IMR-90 (cell line): ENCODE results near the gene TM4SF20. TPM values are rescaled to one million over a fixed set of nuclear protein-coding genes. Genes with fewer than 3 reads are reported as not detected.

Experiments used
- ATAC-seq: fragments of 200-7000 bp; cut with Tn5 transposase; 2 replicates; pipeline ENCODE4 v1.9.1; 2020; ENCODE audit warnings: low read depth, mild to moderate bottlenecking, moderate library complexity
- BruUV-seq: library from RNA; stranded (reverse); fragments of 400-500 nt; replicated peaks from 2 replicates; lab custom pipeline; 2021; lab: Mats Ljungman, UMichigan
- CTCF ChIA-PET: fragments of 300-600 bp; formaldehyde crosslinking; extraction: SDS; loops from one replicate; lab custom pipeline; 2021; ENCODE audit warnings: antibody characterized with exemption; lab: Yijun Ruan, JAX
- POLR2A ChIA-PET: fragments of 300-600 bp; sonication (Branson Sonifier 250); formaldehyde crosslinking; loops from one replicate; lab custom pipeline; 2022; ENCODE audit warnings: antibody characterized with exemption; ENCODE audit not compliant: unreplicated experiment; lab: Charles Lee
- DNase-seq: peaks from one replicate; pipeline ENCODE4 v3.0.0; 2013
- H2AFZ ChIP-seq: replicated peaks from 2 replicates; pipeline ENCODE3; 2013; ENCODE audit warnings: low read length, mild to moderate bottlenecking; ENCODE audit not compliant: poor library complexity
- H2AK5ac ChIP-seq: 2 replicates; pipeline ENCODE4 v1.6.1; 2013; ENCODE audit warnings: low read depth, low read length, inconsistent platforms
- H2AK9ac ChIP-seq: replicated peaks from 2 replicates; pipeline ENCODE3; 2013; ENCODE audit warnings: mild to moderate bottlenecking, low read depth, low read length, moderate library complexity; ENCODE audit not compliant: poor library complexity
- H2BK120ac ChIP-seq: 2 replicates; pipeline ENCODE4 v1.6.1; 2013; ENCODE audit warnings: low read depth, low read length, inconsistent platforms
- H2BK15ac ChIP-seq: 3 replicates; pipeline ENCODE4 v1.6.1; 2013; ENCODE audit warnings: low read depth, low read length, inconsistent platforms
- H2BK20ac ChIP-seq: 2 replicates; pipeline ENCODE4 v1.6.1; 2013; ENCODE audit warnings: low read depth, mild to moderate bottlenecking, inconsistent platforms, low read length, moderate library complexity
- H2BK5ac ChIP-seq: 2 replicates; pipeline ENCODE4 v1.6.1; 2013; ENCODE audit warnings: mild to moderate bottlenecking, low read depth, low read length, inconsistent platforms; ENCODE audit not compliant: poor library complexity, severe bottlenecking
- H3K14ac ChIP-seq: replicated peaks from 2 replicates; pipeline ENCODE4 v1.6.1; 2013; ENCODE audit warnings: low read depth, low read length, inconsistent platforms
- H3K18ac ChIP-seq: 2 replicates; pipeline ENCODE4 v1.6.1; 2013; ENCODE audit warnings: low read depth, low read length, control low read depth
- H3K23ac ChIP-seq: 2 replicates; pipeline ENCODE4 v1.6.1; 2013; ENCODE audit warnings: low read depth, low read length, inconsistent platforms
- H3K27ac ChIP-seq: 2 replicates; pipeline ENCODE4 v1.5.1; 2013; ENCODE audit warnings: mild to moderate bottlenecking, control low read depth, low read length; ENCODE audit not compliant: insufficient read depth
- H3K27me3 ChIP-seq: 2 replicates; pipeline ENCODE4 v1.6.1; 2013; ENCODE audit warnings: low read length; ENCODE audit not compliant: control insufficient read depth, insufficient read depth
- H3K36me3 ChIP-seq: 2 replicates; pipeline ENCODE4 v1.6.1; 2013; ENCODE audit warnings: low read length, mixed read lengths; ENCODE audit not compliant: control insufficient read depth, insufficient read depth
- H3K4ac ChIP-seq: 2 replicates; pipeline ENCODE4 v1.6.1; 2013; ENCODE audit warnings: low read depth, low read length, inconsistent platforms
- H3K4me1 ChIP-seq: 2 replicates; pipeline ENCODE4 v1.6.1; 2013; ENCODE audit warnings: low read length, mixed read lengths; ENCODE audit not compliant: control insufficient read depth, insufficient read depth
- H3K4me2 ChIP-seq: 2 replicates; pipeline ENCODE4 v1.6.1; 2013; ENCODE audit warnings: low read depth, mild to moderate bottlenecking, control low read depth, low read length, moderate library complexity
- H3K4me3 ChIP-seq: 2 replicates; pipeline ENCODE4 v1.5.1; 2013; ENCODE audit warnings: low read depth, mild to moderate bottlenecking, control low read depth, low read length, moderate library complexity; ENCODE audit not compliant: insufficient read depth
- H3K56ac ChIP-seq: 2 replicates; pipeline ENCODE4 v1.6.1; 2013; ENCODE audit warnings: low read length, inconsistent platforms; ENCODE audit not compliant: insufficient read depth; ENCODE audit errors: extremely low read depth
- H3K79me1 ChIP-seq, 2 experiments: 2 replicates each; pipeline ENCODE4 v1.6.1; 2013; ENCODE audit warnings: low read length in 2 of 2, inconsistent platforms in 1 of 2, low read depth in 1 of 2
- H3K9ac ChIP-seq: 2 replicates; pipeline ENCODE4 v1.6.1; 2013; ENCODE audit warnings: low read depth, low read length, control low read depth
- H3K9me1 ChIP-seq: 2 replicates; pipeline ENCODE4 v1.6.1; 2013; ENCODE audit warnings: low read length, inconsistent platforms; ENCODE audit not compliant: insufficient read depth
- H3K9me3 ChIP-seq: 2 replicates; pipeline ENCODE4 v1.6.1; 2013; ENCODE audit warnings: low read length; ENCODE audit not compliant: control insufficient read depth, insufficient read depth
- H4K20me1 ChIP-seq: 2 replicates; pipeline ENCODE4 v1.6.1; 2013; ENCODE audit warnings: low read length, inconsistent platforms; ENCODE audit not compliant: insufficient read depth
- H4K5ac ChIP-seq: 2 replicates; pipeline ENCODE4 v1.6.1; 2013; ENCODE audit warnings: mild to moderate bottlenecking, low read depth, low read length, control low read depth
- H4K8ac ChIP-seq, 2 experiments: 2 replicates each; pipeline ENCODE4 v1.6.1; 2013; ENCODE audit warnings: low read depth in 2 of 2, low read length in 2 of 2, control low read depth in 1 of 2, inconsistent platforms in 1 of 2
- H4K91ac ChIP-seq: 2 replicates; pipeline ENCODE4 v1.6.1; 2013; ENCODE audit warnings: low read depth, low read length, inconsistent platforms; ENCODE audit not compliant: insufficient read depth
- CEBPB ChIP-seq: IDR thresholded peaks from 2 replicates; pipeline ENCODE4 v1.6.1; 2012; ENCODE audit warnings: low read depth, low read length, improper control_type of control experiment
- FOS ChIP-seq: fragments of 150-350 bp; IDR thresholded peaks from 2 replicates; pipeline ENCODE4 v1.6.1; 2016; ENCODE audit warnings: low read depth, low read length
- MXI1 ChIP-seq: IDR thresholded peaks from 2 replicates; pipeline ENCODE4 v1.6.1; 2012; ENCODE audit warnings: low read depth, mild to moderate bottlenecking, low read length, moderate library complexity, borderline replicate concordance
- RCOR1 ChIP-seq: IDR thresholded peaks from 2 replicates; pipeline ENCODE4 v1.6.1; 2012; ENCODE audit warnings: mild to moderate bottlenecking, low read length, improper control_type of control experiment; ENCODE audit not compliant: insufficient replicate concordance
- WGBS, 2 experiments: methylation state at CpG; one replicate each; pipeline versions ENCODE4 v1.1.5 to v1.1.7; 2013; ENCODE audit warnings: missing lambda C conversion rate in 2 of 2; ENCODE audit not compliant: insufficient read length in 1 of 2; ENCODE audit errors: extremely low coverage in 2 of 2; 5-methylcytosine and 5-hydroxymethylcytosine counted together
- dilution Hi-C: fragments of 300-500 bp; cut with HindIII; formaldehyde crosslinking; loops from one replicate; pipeline ENCODE4 v1.14.3; 2018; ENCODE audit warnings: low sequenced_read_pairs; ENCODE audit not compliant: unreplicated experiment
- in situ Hi-C: fragments of 300-500 bp; cut with MboI; formaldehyde crosslinking; loops from 3 replicates; pipeline ENCODE4 v1.14.3; 2019; ENCODE audit warnings: low sequenced_read_pairs, inconsistent platforms, mixed read lengths
- intact Hi-C: fragments of 100-400 bp; cut with micrococcal nuclease; formaldehyde crosslinking; loops from 2 replicates; pipeline ENCODE4 v1.10.0; 2022
- polyA plus RNA-seq, 3 experiments: library from polyadenylated mRNA; depleted of rRNA; stranded (reverse); fragments of >200 nt; gene quantifications; 2 replicates each; pipeline ENCODE4 v1.2.3, GENCODE V29; 2012; ENCODE audit warnings: low replicate concordance in 1 of 3
- total RNA-seq: library from RNA; depleted of rRNA; stranded (reverse); fragments of >200 nt; gene quantifications from 2 replicates; pipeline ENCODE4 v1.2.3, GENCODE V29; 2012
- TF ChIP-seq, protein P1 (sequence below): fragments of 150-350 bp; IDR thresholded peaks from 2 replicates; pipeline ENCODE4 v1.6.1; 2017; ENCODE audit warnings: mild to moderate bottlenecking, antibody characterized with exemption, low read length, low read depth
- TF ChIP-seq, protein P2 (sequence below): fragments of 150-350 bp; IDR thresholded peaks from 2 replicates; pipeline ENCODE4 v1.6.1; 2016; ENCODE audit warnings: low read depth, mild to moderate bottlenecking, low read length, moderate library complexity, borderline replicate concordance

TM4SF20 gene
- total and polyA plus RNA-seq, 2 of the 4 experiments (the other 2 are of a cell fraction): under 0.01 to 0.03 TPM

DNA sequence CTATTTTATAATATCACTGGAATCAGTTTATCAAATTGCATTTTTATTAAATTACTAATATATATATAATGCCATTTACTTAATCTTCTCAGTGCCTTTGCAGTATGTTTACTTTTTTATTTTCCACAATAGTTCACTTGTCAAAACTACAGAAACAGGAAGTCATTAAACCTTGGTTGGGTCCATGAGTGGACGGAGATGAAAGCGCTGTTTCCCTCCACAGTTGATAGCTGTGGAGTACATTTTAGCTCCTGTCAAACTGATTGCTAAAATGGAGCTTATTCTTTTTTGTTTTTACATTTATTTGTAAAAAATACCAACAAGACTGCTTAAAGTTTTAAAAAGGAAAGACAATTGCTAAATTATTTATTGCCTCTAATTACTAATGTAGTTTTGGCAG lies 34.9 kb downstream of the TM4SF20 start:
- Histone ChIP-seq H2BK5ac (no peak overlapping the region), H3K4me1 (peaks cover 6% of the 10 kb centered on the region), H2AK9ac (no peak overlapping the region), H2AFZ (no peak overlapping the region), H4K91ac (no peak overlapping the region), H3K4ac (no peak overlapping the region), H3K56ac (no peak overlapping the region), H2AK5ac (no peak overlapping the region), H3K9ac (no peak overlapping the region), H3K27ac (no peak overlapping the region), H3K36me3 (peaks cover 14% of the 10 kb centered on the region), H3K9me3 (no peaks in the 10 kb centered on the region), H2BK15ac (no peak overlapping the region), H2BK20ac (no peak overlapping the region), H4K20me1 (no peaks in the 10 kb centered on the region), H3K4me3 (no peak overlapping the region), H3K79me1 (peaks cover 5 to 9% of the 10 kb centered on the region in 2 experiments; a peak in 3 of 4 replicates), H3K9me1 (peaks cover 3% of the 10 kb centered on the region), H4K8ac (no peak overlapping the region), H3K4me2 (no peak overlapping the region), H3K23ac (no peak overlapping the region), H3K18ac (no peak overlapping the region), H3K27me3 (no peaks in the 10 kb centered on the region), H3K14ac (no peak overlapping the region), H2BK120ac (no peak overlapping the region), H4K5ac (no peak overlapping the region)
- in situ Hi-C loops (no loop called here), dilution Hi-C loops (no loop called here), intact Hi-C loops (no loop called here)
- DNase-seq: no peak
- BruUV-seq: no TSS peak
- TF ChIP-seq CEBPB (no peak), MXI1 (no peak), RCOR1 (no peak), FOS (no peak)
- TF ChIP-seq, protein P1, sequence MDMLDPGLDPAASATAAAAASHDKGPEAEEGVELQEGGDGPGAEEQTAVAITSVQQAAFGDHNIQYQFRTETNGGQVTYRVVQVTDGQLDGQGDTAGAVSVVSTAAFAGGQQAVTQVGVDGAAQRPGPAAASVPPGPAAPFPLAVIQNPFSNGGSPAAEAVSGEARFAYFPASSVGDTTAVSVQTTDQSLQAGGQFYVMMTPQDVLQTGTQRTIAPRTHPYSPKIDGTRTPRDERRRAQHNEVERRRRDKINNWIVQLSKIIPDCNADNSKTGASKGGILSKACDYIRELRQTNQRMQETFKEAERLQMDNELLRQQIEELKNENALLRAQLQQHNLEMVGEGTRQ: no peak
- TF ChIP-seq, protein P2, sequence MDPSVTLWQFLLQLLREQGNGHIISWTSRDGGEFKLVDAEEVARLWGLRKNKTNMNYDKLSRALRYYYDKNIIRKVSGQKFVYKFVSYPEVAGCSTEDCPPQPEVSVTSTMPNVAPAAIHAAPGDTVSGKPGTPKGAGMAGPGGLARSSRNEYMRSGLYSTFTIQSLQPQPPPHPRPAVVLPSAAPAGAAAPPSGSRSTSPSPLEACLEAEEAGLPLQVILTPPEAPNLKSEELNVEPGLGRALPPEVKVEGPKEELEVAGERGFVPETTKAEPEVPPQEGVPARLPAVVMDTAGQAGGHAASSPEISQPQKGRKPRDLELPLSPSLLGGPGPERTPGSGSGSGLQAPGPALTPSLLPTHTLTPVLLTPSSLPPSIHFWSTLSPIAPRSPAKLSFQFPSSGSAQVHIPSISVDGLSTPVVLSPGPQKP: no peak
- ChIA-PET POLR2A (no interaction called here), CTCF (no interaction called here)
- no CpG with 5 or more reads among the region's 2 CpGs for WGBS, 2 experiments
- no peak for ATAC-seq
